ENCODE data around the gene CLIC3.

The CLIC3 gene

GRCh38 chr9:136997830-136998234 is 1.5 kb upstream of the CLIC3 start:
- DNase-seq = no peak

- DNase-seq = no peak
These were observed 1.0 kb upstream of the CLIC3 start for GRCh38 chr9:136997371-136997770.

GRCh38 chr9:136995772-136996311 is 526 bp downstream of the CLIC3 start:
- no peak for DNase-seq

- DNase-seq = no peak
These were observed 1.0 kb downstream of the CLIC3 start for GRCh38 chr9:136995362-136995761.

GRCh38 chr9:136994888-136995230 is 1.5 kb downstream of the CLIC3 start:
- no peak for DNase-seq

- no peak for DNase-seq
These were observed 2.0 kb downstream of the CLIC3 start for GRCh38 chr9:136994180-136994887.

- no peak for DNase-seq
These were observed 3.5 kb downstream of the CLIC3 start for GRCh38 chr9:136992819-136993369.

- DNase-seq = peak; percentile 96
These were observed 4.2 kb downstream of the CLIC3 start, which contains the start of gene PAXX for GRCh38 chr9:136991993-136992818. PAXX (plus strand) TSS chr9:136992422; CDS start chr9:136992444, 22 bp downstream.

GRCh38 chr9:136990242-136990911 is 6.0 kb downstream of the CLIC3 start:
- DNase-seq = no peak

GRCh38 chr9:136988872-136989271 is 7.5 kb downstream of the CLIC3 start:
- no peak for DNase-seq

- DNase-seq = no peak
These were observed 10.5 kb downstream of the CLIC3 start for GRCh38 chr9:136985853-136986252.

- DNase-seq = no peak
These were observed 11.3 kb downstream of the CLIC3 start for GRCh38 chr9:136985027-136985602.

GRCh38 chr9:136984464-136985026 is 11.8 kb downstream of the CLIC3 start:
- no peak for DNase-seq

- no peak for DNase-seq
These were observed 12.6 kb downstream of the CLIC3 start for GRCh38 chr9:136983656-136984314.

- no peak for DNase-seq
These were observed 13.2 kb downstream of the CLIC3 start for GRCh38 chr9:136983167-136983566.

GRCh38 chr9:136982232-136983051 is 13.9 kb downstream of the CLIC3 start, which contains the start of gene LCNL1:
LCNL1 (plus strand) TSS chr9:136982993; CDS start chr9:136983587, 594 bp downstream.
- no peak for DNase-seq

GRCh38 chr9:136981588-136982231 is 14.7 kb downstream of the CLIC3 start:
- DNase-seq = no peak

- no peak for DNase-seq
These were observed 15.5 kb downstream of the CLIC3 start for GRCh38 chr9:136980669-136981478.
